ENCODE measurements around the gene SMIM35. TPM values are rescaled to one million over a fixed set of nuclear protein-coding genes. Genes with fewer than 3 reads are reported as not detected.

Gene SMIM35
- total RNA-seq, 1 experiment from 2014 or later: not detected

- TF ChIP-seq, protein P1, sequence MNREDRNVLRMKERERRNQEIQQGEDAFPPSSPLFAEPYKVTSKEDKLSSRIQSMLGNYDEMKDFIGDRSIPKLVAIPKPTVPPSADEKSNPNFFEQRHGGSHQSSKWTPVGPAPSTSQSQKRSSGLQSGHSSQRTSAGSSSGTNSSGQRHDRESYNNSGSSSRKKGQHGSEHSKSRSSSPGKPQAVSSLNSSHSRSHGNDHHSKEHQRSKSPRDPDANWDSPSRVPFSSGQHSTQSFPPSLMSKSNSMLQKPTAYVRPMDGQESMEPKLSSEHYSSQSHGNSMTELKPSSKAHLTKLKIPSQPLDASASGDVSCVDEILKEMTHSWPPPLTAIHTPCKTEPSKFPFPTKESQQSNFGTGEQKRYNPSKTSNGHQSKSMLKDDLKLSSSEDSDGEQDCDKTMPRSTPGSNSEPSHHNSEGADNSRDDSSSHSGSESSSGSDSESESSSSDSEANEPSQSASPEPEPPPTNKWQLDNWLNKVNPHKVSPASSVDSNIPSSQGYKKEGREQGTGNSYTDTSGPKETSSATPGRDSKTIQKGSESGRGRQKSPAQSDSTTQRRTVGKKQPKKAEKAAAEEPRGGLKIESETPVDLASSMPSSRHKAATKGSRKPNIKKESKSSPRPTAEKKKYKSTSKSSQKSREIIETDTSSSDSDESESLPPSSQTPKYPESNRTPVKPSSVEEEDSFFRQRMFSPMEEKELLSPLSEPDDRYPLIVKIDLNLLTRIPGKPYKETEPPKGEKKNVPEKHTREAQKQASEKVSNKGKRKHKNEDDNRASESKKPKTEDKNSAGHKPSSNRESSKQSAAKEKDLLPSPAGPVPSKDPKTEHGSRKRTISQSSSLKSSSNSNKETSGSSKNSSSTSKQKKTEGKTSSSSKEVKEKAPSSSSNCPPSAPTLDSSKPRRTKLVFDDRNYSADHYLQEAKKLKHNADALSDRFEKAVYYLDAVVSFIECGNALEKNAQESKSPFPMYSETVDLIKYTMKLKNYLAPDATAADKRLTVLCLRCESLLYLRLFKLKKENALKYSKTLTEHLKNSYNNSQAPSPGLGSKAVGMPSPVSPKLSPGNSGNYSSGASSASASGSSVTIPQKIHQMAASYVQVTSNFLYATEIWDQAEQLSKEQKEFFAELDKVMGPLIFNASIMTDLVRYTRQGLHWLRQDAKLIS (CRISPR knock-in tag; IDR thresholded peaks at IDR 0.05; ENCODE audit: borderline replicate concordance): no peak
- TF ChIP-seq ESRRA (CRISPR knock-in tag; IDR thresholded peaks at IDR 0.05; ENCODE audit: borderline replicate concordance) (no peak), MLX (CRISPR knock-in tag; IDR thresholded peaks at IDR 0.05) (no peak), OVOL2 (CRISPR knock-in tag; IDR thresholded peaks at IDR 0.05; ENCODE audit: borderline replicate concordance) (no peak), FOXP1 (CRISPR knock-in tag; IDR thresholded peaks at IDR 0.05; ENCODE audit: borderline replicate concordance) (no peak), CBFB (CRISPR knock-in tag; IDR thresholded peaks at IDR 0.05; ENCODE audit: low read depth) (no peak), ZBTB43 (CRISPR knock-in tag; IDR thresholded peaks at IDR 0.05) (no peak), MYBL2 (CRISPR knock-in tag; IDR thresholded peaks at IDR 0.05) (no peak)
These were observed 80.6 kb downstream of the SMIM35 start (continued) for GRCh38 chr11:118006153-118006534.

GRCh38 chr11:118005224-118006152 lies 81.3 kb downstream of the SMIM35 start:
- ChIA-PET POLR2A (no interaction called here), CTCF (interaction anchor here (1.0 to 1.2 kb wide), 2 partner anchors 19 to 59 kb away, joined by 3 to 4 read pairs; partner anchors contain the start of gene IL10RA)
- H3K4me3 Mint-ChIP-seq: no peak overlapping the region

DNA sequence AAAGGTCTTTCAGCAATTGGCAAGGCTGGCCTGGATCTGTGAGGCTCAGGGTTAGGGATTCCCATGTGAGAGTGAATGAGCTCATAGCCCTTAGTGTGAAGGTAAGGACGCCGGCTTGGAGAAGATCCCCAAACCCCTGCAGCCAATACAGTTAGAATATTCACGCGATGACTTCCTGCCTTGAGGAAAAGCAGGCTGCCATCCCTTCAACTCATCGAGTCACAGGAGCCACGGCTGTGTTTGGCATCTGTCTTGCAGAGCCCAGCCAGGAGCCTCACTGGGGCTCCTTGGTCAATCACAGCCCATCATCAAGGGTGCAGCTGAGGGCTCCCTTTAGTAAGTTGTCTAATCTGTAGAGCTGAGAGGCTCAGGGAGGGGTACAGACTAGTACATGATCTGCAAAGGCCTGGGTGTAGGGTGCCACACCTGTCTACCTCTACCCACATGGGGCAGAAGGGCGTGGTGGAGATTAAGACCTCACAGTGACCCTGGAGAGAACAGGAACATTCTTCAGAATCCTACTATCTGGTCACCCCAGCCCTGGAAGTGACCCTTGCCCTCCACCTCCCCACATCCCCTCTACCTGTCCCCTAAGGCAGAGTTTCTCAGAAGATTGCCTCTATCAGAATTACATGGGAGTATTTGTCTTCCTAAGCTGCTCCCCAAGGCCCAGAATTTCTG lies 82.1 kb downstream of the SMIM35 start:
- DNase-seq (ENCODE audit: low spot score): no peak
- Mint-ChIP-seq H3K4me1 (peaks cover 11% of the 10 kb centered on the region), H3K27ac (no peak overlapping the region), H3K4me3 (no peak overlapping the region), H3K9me3 (peaks cover 11% of the 10 kb centered on the region), H3K36me3 (no peaks in the 10 kb centered on the region), H3K27me3 (ENCODE audit: low read depth) (peaks cover 3% of the 10 kb centered on the region)
- POLR2A ChIA-PET: no interaction called here
- no peak for ATAC-seq
- CTCF ChIA-PET: interaction anchor here (0.8 to 1.2 kb wide), 2 partner anchors 58 kb away, joined by 3 to 4 read pairs; no protein-coding TSS in a partner anchor
- TF ChIP-seq E2F1 (CRISPR knock-in tag; IDR thresholded peaks at IDR 0.05) (no peak), ZNF232 (CRISPR knock-in tag; IDR thresholded peaks at IDR 0.05) (no peak), ZNF317 (CRISPR knock-in tag; IDR thresholded peaks at IDR 0.05; ENCODE audit: borderline replicate concordance, low read depth) (no peak), ZNF423 (CRISPR knock-in tag; IDR thresholded peaks at IDR 0.05) (no peak)
- TF ChIP-seq, protein P2, sequence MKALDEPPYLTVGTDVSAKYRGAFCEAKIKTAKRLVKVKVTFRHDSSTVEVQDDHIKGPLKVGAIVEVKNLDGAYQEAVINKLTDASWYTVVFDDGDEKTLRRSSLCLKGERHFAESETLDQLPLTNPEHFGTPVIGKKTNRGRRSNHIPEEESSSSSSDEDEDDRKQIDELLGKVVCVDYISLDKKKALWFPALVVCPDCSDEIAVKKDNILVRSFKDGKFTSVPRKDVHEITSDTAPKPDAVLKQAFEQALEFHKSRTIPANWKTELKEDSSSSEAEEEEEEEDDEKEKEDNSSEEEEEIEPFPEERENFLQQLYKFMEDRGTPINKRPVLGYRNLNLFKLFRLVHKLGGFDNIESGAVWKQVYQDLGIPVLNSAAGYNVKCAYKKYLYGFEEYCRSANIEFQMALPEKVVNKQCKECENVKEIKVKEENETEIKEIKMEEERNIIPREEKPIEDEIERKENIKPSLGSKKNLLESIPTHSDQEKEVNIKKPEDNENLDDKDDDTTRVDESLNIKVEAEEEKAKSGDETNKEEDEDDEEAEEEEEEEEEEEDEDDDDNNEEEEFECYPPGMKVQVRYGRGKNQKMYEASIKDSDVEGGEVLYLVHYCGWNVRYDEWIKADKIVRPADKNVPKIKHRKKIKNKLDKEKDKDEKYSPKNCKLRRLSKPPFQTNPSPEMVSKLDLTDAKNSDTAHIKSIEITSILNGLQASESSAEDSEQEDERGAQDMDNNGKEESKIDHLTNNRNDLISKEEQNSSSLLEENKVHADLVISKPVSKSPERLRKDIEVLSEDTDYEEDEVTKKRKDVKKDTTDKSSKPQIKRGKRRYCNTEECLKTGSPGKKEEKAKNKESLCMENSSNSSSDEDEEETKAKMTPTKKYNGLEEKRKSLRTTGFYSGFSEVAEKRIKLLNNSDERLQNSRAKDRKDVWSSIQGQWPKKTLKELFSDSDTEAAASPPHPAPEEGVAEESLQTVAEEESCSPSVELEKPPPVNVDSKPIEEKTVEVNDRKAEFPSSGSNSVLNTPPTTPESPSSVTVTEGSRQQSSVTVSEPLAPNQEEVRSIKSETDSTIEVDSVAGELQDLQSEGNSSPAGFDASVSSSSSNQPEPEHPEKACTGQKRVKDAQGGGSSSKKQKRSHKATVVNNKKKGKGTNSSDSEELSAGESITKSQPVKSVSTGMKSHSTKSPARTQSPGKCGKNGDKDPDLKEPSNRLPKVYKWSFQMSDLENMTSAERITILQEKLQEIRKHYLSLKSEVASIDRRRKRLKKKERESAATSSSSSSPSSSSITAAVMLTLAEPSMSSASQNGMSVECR (CRISPR knock-in tag; IDR thresholded peaks at IDR 0.05; ENCODE audit: borderline replicate concordance): no peak

More at GRCh38 chr11:118005224-118006152, 81.3 kb downstream of the SMIM35 start:
- ATAC-seq (no peak), DNase-seq (ENCODE audit: low spot score) (no peak)
- H3K4me1 Mint-ChIP-seq: peaks cover 11% of the 10 kb centered on the region
- no peak overlapping the region for H3K27ac Mint-ChIP-seq
- H3K36me3 Mint-ChIP-seq: no peaks in the 10 kb centered on the region
- peaks cover 3% of the 10 kb centered on the region for H3K27me3 Mint-ChIP-seq (ENCODE audit: low read depth)
- peaks cover 11% of the 10 kb centered on the region for H3K9me3 Mint-ChIP-seq
- TF ChIP-seq ZBTB43 (CRISPR knock-in tag; IDR thresholded peaks at IDR 0.05) (no peak), ETV6 (CRISPR knock-in tag; IDR thresholded peaks at IDR 0.05) (no peak)
